Inferior parietal cortex (tissue), 1 donor: Measurements from ENCODE around the gene IL25.
"Not testable (repeated sequence)": the region's sequence is repeated elsewhere in the genome, so short reads cannot be mapped to it uniquely, and the experiment has no call there.

ENCODE experiments used
- DNase-seq: peaks from one replicate; pipeline ENCODE4 v3.0.0-alpha.2; 2016; ENCODE audit errors: extremely low spot score

Gene IL25

GRCh38 chr14:23372509-23372908, at the start of gene IL25:
TSS of gene IL25 (plus strand) at chr14:23372809.
- no peak for DNase-seq

DNA sequence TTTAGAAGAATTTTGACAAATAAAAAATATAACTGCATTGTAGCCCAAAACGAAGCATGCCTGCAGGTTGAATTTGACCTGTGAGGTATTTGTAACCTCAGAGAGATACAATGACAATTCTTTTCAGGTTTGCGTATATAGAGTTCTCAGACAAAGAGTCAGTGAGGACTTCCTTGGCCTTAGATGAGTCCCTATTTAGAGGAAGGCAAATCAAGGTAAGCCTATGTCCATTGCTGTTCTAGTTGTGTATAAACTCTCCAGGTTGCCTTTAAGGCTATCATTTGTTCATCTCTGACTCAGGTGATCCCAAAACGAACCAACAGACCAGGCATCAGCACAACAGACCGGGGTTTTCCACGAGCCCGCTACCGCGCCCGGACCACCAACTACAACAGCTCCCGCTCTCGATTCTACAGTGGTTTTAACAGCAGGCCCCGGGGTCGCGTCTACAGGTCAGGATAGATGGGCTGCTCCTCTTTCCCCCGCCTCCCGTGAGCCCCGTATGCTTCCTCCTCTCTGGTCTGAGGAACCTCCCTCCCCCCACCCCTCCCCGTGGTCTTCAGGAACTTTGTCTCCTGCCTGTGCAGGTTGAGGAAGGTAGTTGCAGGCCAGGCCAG, 48.7 kb upstream of the IL25 start:
- DNase-seq: no peak

DNA sequence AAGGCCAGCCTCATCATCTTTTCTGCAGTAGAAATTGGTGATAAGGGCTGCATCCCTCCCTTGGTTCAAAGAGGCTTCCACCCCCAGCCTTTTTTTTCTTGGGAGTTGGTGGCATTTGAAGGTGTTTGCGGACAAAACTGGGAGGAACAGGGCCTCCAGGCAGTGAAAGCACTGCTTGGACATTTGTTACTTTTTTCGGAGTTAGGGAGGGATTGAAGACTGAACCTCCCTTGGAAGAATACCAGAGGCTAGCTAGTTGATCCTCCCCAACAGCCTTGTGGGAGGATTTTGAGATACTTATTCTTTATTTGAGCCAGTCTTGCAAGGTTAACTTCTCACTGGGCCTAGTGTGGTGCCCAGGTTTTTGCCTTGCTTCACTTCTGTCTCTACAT, 48.2 kb upstream of the IL25 start:
- DNase-seq: no peak

DNA sequence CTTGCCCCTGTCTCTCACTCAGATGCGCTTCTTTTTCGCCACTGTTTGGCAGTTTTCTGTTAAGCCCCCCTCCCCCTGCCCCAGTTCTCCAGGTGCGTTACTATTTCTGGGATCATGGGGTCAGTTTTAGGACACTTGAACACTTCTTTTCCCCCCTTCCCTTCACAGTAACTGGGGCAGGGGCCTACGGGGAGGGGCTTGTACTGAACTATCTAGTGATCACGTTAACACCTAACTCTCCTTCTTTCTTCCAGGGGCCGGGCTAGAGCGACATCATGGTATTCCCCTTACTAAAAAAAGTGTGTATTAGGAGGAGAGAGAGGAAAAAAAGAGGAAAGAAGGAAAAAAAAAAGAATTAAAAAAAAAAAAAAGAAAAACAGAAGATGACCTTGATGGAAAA, 47.6 kb upstream of the IL25 start:
- DNase-seq: no peak

GRCh38 chr14:23325746-23326145, 46.9 kb upstream of the IL25 start:
- not testable (repeated sequence) for DNase-seq

- DNase-seq: no peak
Observed at GRCh38 chr14:23326491-23327332, 45.9 kb upstream of the IL25 start.

DNA sequence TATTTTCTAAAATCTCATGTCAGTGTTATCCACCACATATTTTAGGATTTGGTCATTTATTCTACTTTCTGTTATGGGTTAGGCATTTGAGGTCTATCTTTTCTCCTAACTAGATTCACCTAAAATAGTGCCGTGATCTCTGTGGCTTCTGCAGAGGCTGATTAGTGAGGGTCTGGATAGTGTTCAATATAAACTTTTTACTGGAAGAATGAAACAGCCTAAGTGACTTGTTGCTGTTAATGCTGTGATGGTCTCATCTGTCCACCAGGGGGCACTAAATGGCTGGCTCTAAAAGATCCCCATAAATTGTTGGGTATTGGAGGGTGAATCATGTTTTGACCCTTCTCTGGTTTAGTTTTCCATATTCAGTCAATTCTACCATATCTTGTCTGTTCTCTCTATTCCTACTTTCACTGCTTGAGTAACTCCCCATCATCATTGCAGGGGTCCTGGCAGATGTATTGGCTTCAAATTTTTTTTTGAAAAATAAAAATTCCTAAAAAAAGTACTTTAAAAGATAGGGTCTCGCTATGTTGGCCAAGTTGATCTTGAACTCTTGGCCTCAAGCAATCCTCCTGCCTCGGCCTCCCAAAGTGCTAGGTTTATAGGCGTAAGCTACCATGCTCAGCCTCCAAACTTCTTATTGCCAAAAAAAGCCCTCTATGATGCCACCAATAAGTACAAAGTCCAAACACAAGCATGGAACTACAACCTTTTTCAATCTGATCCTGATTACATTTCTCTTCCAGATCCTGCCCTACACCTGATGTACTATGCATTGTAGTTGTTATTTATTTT, 44.5 kb upstream of the IL25 start:
- DNase-seq: peak; percentile 93

DNA sequence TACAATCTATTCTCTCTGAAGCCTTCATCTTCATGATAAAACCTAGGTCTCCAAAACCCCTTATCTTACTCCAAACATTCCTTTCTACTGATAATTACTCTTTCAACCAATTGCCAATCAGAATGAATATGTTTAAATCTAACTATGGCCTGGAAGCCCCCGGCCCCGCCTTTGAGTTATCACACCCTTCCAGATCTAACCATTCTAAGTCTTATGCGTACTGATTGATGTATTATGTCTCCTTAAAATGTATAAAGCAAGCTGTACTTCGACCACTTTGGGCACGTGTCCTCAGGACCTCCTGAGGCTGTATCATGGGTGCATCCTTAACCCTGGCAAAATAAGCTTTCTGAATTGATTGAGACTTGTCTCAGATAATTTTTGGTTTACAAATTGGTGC, 37.0 kb upstream of the IL25 start:
- no peak for DNase-seq

DNA sequence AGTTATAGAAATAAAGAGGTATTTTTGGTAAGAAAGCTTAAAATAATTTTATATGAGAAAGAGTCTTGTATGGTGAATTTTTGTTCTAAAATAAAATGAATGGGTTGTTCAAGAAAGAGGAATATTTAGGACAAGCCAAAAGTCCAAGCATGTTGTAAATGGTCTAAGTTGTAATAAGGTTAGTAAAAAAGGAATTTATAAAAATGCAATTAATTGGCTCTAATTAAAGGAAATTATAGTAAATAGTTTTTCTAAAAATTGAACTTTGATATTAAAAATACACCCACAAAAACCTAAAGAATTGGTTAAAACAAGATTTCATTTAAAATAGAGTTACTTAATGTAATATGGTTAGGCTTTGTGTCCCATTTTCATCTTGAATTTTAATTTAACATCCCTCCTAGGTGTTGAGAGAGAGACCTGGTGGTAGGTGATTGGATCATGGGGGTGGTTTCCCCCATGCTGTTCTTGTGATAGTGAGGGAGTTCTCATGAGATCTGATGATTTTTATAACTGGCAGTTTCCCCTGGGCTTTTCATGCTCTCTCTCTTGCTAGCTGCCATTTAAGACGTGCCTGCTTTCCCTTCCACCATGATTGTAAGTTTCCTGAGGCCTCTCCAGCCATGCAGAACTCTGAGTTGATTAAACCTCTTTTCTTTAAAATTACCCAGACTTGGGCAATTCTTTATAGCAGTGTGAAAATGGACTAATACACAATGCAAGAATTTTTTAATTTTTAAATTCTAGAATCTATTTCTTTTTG, 32.9 kb upstream of the IL25 start:
- DNase-seq: no peak

GRCh38 chr14:23344481-23344880, 28.1 kb upstream of the IL25 start:
- DNase-seq: no peak

GRCh38 chr14:23345987-23346692, 26.5 kb upstream of the IL25 start:
- no peak for DNase-seq

- DNase-seq: no peak
Observed at GRCh38 chr14:23346693-23347405, 25.8 kb upstream of the IL25 start.

GRCh38 chr14:23347406-23348296, 25.0 kb upstream of the IL25 start:
- DNase-seq: no peak

GRCh38 chr14:23348297-23348655, 24.3 kb upstream of the IL25 start:
- DNase-seq: no peak

- DNase-seq: no peak
Observed at GRCh38 chr14:23349156-23349845, 23.3 kb upstream of the IL25 start.

DNA sequence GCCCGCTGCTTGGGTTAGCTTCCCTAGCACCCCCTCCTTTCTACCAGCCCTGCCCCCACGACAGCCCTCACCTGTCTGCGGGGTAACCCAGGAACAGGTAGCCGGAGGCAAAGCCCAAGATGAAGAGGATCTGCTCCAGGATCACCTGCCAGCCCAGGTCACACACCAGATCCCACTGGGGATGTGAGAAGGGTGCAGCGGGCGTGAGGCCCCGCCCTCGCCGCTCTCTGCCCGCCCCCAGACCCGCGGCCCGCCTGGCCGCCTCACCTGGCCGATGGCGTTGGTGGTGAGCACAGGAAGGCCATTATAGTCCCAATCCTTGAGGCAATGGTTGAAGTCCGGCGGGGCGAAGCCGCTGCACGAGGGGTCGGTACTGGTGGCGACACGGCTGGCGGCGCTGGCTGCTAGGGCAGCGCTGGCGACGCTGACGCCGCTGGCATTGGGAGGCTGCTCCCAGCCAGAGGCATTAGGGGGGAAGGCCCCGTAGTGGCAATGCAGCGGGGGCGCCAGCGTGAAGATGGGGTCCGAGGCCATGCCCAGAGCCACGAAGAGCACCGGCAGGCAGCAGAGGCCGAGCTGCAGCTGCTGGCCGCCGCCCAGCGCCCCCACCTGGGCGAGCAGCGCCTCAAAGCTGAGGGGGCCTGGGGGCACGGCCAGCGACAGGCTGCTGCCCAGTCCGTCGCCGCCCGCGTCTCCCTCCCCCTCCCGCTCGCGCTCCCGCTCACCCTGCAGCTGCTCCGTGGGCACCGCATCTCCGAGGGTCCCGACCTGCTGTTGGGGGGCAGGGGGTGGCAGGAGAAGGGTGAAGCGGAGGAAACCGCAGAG, 20.7 kb upstream of the IL25 start:
- no peak for DNase-seq

- DNase-seq: peak; percentile 89
Observed at GRCh38 chr14:23352506-23353432, 19.8 kb upstream of the IL25 start, which contains the start of gene SLC22A17. TSS of gene SLC22A17 (minus strand) at chr14:23352887.
